Lower lobe of right lung (tissue), 2 donors: ENCODE results near the gene FBL. TPM values are rescaled to one million over a fixed set of nuclear protein-coding genes. Genes with fewer than 3 reads are reported as not detected.

Experiments used
- ATAC-seq, 2 donors: fragments of 200-7000 bp; cut with Tn5 transposase; one replicate each; pipeline ENCODE4 v1.9.1; 2020 to 2022; ENCODE audit warnings: mild to moderate bottlenecking in 2 of 2, moderate library complexity in 2 of 2
- DNase-seq: peaks from one replicate; pipeline ENCODE4 v3.0.0-alpha.2; 2020
- H3K27ac ChIP-seq: fragments of 200-600 bp; one replicate; pipeline ENCODE4 v1.8.0; 2022
- H3K27me3 ChIP-seq: fragments of 200-600 bp; one replicate; pipeline ENCODE4 v1.8.0; 2022; ENCODE audit warnings: low read depth
- H3K36me3 ChIP-seq: fragments of 200-600 bp; one replicate; pipeline ENCODE4 v1.8.0; 2022; ENCODE audit warnings: mild to moderate bottlenecking
- H3K4me1 ChIP-seq: fragments of 200-600 bp; one replicate; pipeline ENCODE4 v1.8.0; 2022
- H3K4me3 ChIP-seq: fragments of 200-600 bp; one replicate; pipeline ENCODE4 v1.8.0; 2022; ENCODE audit warnings: mild to moderate bottlenecking
- H3K9me3 ChIP-seq: fragments of 200-600 bp; one replicate; pipeline ENCODE4 v1.8.0; 2022
- intact Hi-C: fragments of 100-400 bp; cut with DNase I; formaldehyde crosslinking; loops from one replicate; pipeline ENCODE4 v1.11.0; 2022
- total RNA-seq: library from RNA; stranded (reverse); fragmentation: NEBNext Ultra II Directional; extraction: Animal tissue kit (Norgen Biotek cat#: 25700); gene quantifications from one replicate; pipeline ENCODE4 v1.2.1, GENCODE V29; 2021
- TF ChIP-seq, protein P1 (sequence below): fragments of 200-600 bp; IDR thresholded peaks from one replicate; pipeline ENCODE4 v1.8.0; 2022; ENCODE audit warnings: antibody characterized with exemption, mild to moderate bottlenecking
- donor health status: DM: no; HTN: yes; CAD: no; lungs with severe emphysema.

The FBL gene
- total RNA-seq, 1 donor from 2014 or later: 117 TPM

DNA sequence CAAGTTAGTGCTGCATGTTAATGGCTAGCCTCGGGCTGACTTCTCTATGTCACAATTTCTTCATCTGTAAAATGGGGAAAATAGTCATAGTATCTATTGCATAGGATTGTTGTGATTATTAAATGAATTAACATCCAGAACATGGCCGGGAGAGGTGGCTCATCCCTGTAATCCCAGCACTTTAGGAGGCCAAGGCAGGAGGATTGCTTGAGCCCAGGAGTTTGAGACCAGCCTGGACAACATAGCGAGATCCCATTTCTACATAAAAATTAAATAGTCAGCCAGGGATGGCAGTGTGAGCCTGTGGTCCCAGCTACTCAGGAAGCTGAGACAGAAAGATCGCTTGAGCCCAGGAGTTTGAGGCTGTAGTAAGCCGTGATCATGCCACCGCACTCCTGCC is 21.8 kb upstream of the FBL start:
- H3K4me1 ChIP-seq: no peaks in the 10 kb centered on the region
- TF ChIP-seq, protein P1, sequence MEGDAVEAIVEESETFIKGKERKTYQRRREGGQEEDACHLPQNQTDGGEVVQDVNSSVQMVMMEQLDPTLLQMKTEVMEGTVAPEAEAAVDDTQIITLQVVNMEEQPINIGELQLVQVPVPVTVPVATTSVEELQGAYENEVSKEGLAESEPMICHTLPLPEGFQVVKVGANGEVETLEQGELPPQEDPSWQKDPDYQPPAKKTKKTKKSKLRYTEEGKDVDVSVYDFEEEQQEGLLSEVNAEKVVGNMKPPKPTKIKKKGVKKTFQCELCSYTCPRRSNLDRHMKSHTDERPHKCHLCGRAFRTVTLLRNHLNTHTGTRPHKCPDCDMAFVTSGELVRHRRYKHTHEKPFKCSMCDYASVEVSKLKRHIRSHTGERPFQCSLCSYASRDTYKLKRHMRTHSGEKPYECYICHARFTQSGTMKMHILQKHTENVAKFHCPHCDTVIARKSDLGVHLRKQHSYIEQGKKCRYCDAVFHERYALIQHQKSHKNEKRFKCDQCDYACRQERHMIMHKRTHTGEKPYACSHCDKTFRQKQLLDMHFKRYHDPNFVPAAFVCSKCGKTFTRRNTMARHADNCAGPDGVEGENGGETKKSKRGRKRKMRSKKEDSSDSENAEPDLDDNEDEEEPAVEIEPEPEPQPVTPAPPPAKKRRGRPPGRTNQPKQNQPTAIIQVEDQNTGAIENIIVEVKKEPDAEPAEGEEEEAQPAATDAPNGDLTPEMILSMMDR: no peak
- H3K9me3 ChIP-seq: no peaks in the 10 kb centered on the region
- no peak overlapping the region for H3K4me3 ChIP-seq
- DNase-seq: no peak
- H3K27ac ChIP-seq: no peak overlapping the region
- intact Hi-C loops: no loop called here
- no peaks in the 10 kb centered on the region for H3K27me3 ChIP-seq
- no peaks in the 10 kb centered on the region for H3K36me3 ChIP-seq
- no peak for ATAC-seq

DNA sequence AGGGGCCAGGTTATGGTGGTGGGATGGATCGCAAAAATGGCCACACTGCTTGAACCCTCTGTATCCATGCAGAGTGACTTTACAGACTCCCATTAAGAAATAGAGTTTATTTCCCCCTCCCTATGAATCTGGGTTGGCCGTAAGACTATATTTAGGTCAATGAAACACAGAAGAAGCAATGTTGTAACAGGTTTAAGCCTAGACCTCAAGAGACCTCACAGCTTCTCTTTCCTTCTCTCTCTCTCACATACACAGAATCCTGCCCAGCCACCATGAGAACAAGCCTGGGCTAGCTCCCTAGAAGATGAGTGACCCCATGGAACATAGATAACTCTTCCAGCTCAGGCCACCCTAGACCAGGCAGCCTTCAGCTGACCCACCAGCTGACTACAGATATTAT is 21.0 kb upstream of the FBL start:
- Histone ChIP-seq H3K4me3 (no peak overlapping the region), H3K4me1 (no peaks in the 10 kb centered on the region), H3K27me3 (no peaks in the 10 kb centered on the region), H3K36me3 (no peaks in the 10 kb centered on the region), H3K9me3 (no peaks in the 10 kb centered on the region), H3K27ac (no peak overlapping the region)
- TF ChIP-seq, protein P1: no peak
- DNase-seq (no peak), ATAC-seq (no peak)
- intact Hi-C loops: no loop called here

DNA sequence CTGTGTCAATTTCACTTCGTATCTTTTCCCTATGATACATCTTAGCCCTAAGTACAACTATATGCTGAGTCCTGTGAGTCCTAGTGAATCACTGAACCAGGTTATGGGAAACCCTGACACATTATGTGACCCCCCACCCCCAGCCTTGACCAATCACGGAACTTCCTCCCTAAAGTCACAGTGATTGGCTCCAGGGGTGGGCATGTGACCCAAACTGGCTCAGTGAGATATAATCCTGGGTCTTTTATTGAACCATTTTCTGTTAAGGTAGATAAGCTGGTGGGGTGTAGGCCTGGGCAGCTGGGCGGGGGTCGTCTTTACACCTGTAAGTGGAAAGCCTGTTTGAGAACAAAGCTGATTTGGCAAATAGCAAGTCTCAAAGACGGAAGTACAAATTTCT is 19.8 kb upstream of the FBL start:
- Histone ChIP-seq H3K4me3 (no peak overlapping the region), H3K36me3 (no peaks in the 10 kb centered on the region), H3K27me3 (no peaks in the 10 kb centered on the region), H3K9me3 (no peaks in the 10 kb centered on the region), H3K27ac (no peak overlapping the region), H3K4me1 (no peaks in the 10 kb centered on the region)
- intact Hi-C loops: no loop called here
- DNase-seq: no peak
- TF ChIP-seq, protein P1: no peak
- ATAC-seq: no peak

DNA sequence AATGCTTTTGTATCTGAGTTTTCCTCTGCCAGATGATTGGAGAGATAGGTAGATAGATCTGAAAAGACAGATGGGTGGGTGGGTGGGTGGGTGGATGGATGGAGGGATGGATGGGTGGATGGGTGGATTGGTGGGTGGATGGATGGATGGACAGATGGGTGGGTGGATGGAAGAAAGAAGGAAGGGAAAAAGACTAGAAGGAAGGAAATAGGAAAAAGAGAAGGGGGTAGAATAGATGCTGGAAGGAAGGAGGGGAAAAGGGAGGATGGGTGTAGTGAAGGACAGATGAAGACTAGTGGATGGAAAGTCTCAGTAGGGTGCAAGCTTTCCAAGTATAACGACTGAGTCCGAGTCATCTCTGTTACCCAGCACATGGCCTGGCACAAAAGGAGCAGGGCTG is 19.0 kb upstream of the FBL start:
- DNase-seq: no peak
- H3K27ac ChIP-seq: no peak overlapping the region
- H3K4me1 ChIP-seq: no peaks in the 10 kb centered on the region
- TF ChIP-seq, protein P1: no peak
- no peaks in the 10 kb centered on the region for H3K9me3 ChIP-seq
- no peaks in the 10 kb centered on the region for H3K27me3 ChIP-seq
- intact Hi-C loops: no loop called here
- H3K36me3 ChIP-seq: no peaks in the 10 kb centered on the region
- ATAC-seq: no peak
- no peak overlapping the region for H3K4me3 ChIP-seq

DNA sequence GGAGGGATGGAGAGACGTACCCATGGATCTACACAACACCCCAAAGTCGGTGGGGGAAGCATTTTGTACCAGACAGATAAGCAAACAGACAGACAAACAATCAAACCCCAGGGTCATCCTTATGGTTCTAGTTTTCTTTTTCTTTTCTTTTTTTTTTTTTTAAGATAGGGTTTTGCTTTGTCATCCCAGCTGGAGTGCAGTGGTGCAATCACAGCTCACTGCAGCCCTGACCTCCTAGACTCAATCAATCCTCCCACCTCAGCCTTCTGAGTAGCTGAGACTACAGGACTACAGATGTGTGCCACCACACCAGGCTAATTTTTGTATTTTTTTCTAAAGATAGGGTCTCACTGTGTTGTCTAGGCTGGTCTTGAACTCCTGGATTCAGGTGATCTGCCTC is 17.9 kb upstream of the FBL start:
- TF ChIP-seq, protein P1: no peak
- H3K9me3 ChIP-seq: no peaks in the 10 kb centered on the region
- ATAC-seq (no peak), DNase-seq (no peak)
- intact Hi-C loops: no loop called here
- no peaks in the 10 kb centered on the region for H3K4me1 ChIP-seq
- no peaks in the 10 kb centered on the region for H3K27me3 ChIP-seq
- no peak overlapping the region for H3K27ac ChIP-seq
- no peak overlapping the region for H3K4me3 ChIP-seq
- no peaks in the 10 kb centered on the region for H3K36me3 ChIP-seq

DNA sequence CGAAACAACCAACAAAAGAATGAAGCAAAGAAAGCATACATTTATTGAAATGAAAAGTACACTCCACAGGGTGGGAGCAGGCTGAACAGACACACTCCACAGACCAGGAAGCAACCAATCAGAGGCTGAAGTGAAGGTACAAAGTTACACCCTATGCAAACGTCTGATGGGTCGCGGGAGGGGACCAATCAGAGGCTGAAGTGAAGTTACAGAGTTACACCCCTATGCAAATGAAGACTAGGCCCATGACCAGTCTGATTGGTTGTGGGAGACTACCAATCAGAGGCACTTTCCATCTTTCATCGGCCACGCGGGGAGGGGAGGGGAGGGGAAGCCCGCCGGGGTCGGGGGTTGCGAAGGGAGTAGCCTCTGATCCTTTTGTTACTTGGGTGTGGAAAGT is 12.4 kb upstream of the FBL start:
- Histone ChIP-seq H3K27ac (no peak overlapping the region), H3K4me1 (no peaks in the 10 kb centered on the region), H3K27me3 (no peaks in the 10 kb centered on the region), H3K9me3 (no peaks in the 10 kb centered on the region), H3K36me3 (no peaks in the 10 kb centered on the region), H3K4me3 (peak overlapping the region; percentile 25)
- TF ChIP-seq, protein P1: no peak
- peak in 1 of 2 donors; percentile 95 for ATAC-seq
- intact Hi-C loops: no loop called here
- DNase-seq: peak; percentile 79
